H7 (cell line): ENCODE measurements around the gene AHSA1. TPM values are rescaled to one million over a fixed set of nuclear protein-coding genes. Genes with fewer than 3 reads are reported as not detected.
A peak's percentile ranks its signal among the peaks of the same experiment; 100 is the strongest.
"Not testable (repeated sequence)": the region's sequence is repeated elsewhere in the genome, so short reads cannot be mapped to it uniquely, and the experiment has no call there.

Source experiments
- DNase-seq: peaks from one replicate; pipeline ENCODE4 v3.0.0; 2012
- H3K27me3 ChIP-seq: 2 replicates; pipeline ENCODE4 v1.6.0; 2011; ENCODE audit warnings: mild to moderate bottlenecking, low read length; ENCODE audit not compliant: control insufficient read depth, insufficient read depth
- H3K36me3 ChIP-seq: replicated peaks from 2 replicates; pipeline ENCODE4 v1.5.1; 2011; ENCODE audit warnings: low read length; ENCODE audit not compliant: control insufficient read depth, insufficient read depth
- H3K4me3 ChIP-seq: 2 replicates; pipeline ENCODE4 v1.5.1; 2011; ENCODE audit warnings: low read depth, mild to moderate bottlenecking, control low read depth, low read length, moderate library complexity; ENCODE audit not compliant: insufficient read depth
- total RNA-seq: library from RNA; depleted of rRNA; stranded (reverse); fragments of >200 nt; shearing (Covaris generic); gene quantifications from 2 replicates; pipeline ENCODE4 v1.2.3, GENCODE V29; 2014; rRNA removed

The AHSA1 gene
- 140 and 149 TPM in 2 replicates for total RNA-seq

GRCh38 chr14:77457522-77458248 lies at the start of gene AHSA1, which contains the start of gene VIPAS39:
Gene AHSA1 (plus strand): TSS chr14:77458093. CDS start chr14:77458190, 97 bp downstream.
Gene VIPAS39 (minus strand): TSS chr14:77457601. CDS start chr14:77454102, 3,499 bp downstream.
- peak; percentile 93 for DNase-seq
- peak within 1 kb of the TSS; percentile 73 for H3K4me3 ChIP-seq
- peaks cover 23% of the 10 kb centered on the region for H3K36me3 ChIP-seq
- H3K27me3 ChIP-seq: no peaks in the 10 kb centered on the region

GRCh38 chr14:77409131-77409533 lies 48.8 kb upstream of the AHSA1 start:
- no peak overlapping the region for H3K4me3 ChIP-seq
- no peaks in the 10 kb centered on the region; the same call in 1 of the 2 replicates for H3K27me3 ChIP-seq
- DNase-seq: no peak
- H3K36me3 ChIP-seq: no peaks in the 10 kb centered on the region

GRCh38 chr14:77415403-77416030 lies 42.4 kb upstream of the AHSA1 start:
- DNase-seq, H3K36me3 ChIP-seq, H3K4me3 ChIP-seq, H3K27me3 ChIP-seq: not testable (repeated sequence)

- DNase-seq, H3K27me3 ChIP-seq, H3K36me3 ChIP-seq, H3K4me3 ChIP-seq: not testable (repeated sequence)
Measured at GRCh38 chr14:77416098-77416497, 41.8 kb upstream of the AHSA1 start.

- no peak for DNase-seq
- H3K36me3 ChIP-seq: no peaks in the 10 kb centered on the region
- no peaks in the 10 kb centered on the region; the same call in 1 of the 2 replicates for H3K27me3 ChIP-seq
- H3K4me3 ChIP-seq: no peak overlapping the region
Measured at GRCh38 chr14:77416836-77417235, 41.1 kb upstream of the AHSA1 start.

GRCh38 chr14:77421201-77421600 lies 36.7 kb upstream of the AHSA1 start:
- peaks cover 4% of the 10 kb centered on the region for H3K36me3 ChIP-seq
- no peak for DNase-seq
- H3K4me3 ChIP-seq: no peak overlapping the region
- no peaks in the 10 kb centered on the region for H3K27me3 ChIP-seq

- Histone ChIP-seq H3K36me3 (peaks cover 15% of the 10 kb centered on the region), H3K4me3 (no peak within 1 kb of the TSS), H3K27me3 (no peaks in the 10 kb centered on the region)
- no peak for DNase-seq
Measured at GRCh38 chr14:77423423-77423822, 34.5 kb upstream of the AHSA1 start, which contains the start of gene NOXRED1. Gene NOXRED1 (minus strand): TSS chr14:77423523. CDS start chr14:77422889, 634 bp downstream.

- Histone ChIP-seq H3K36me3 (peaks cover 19% of the 10 kb centered on the region), H3K4me3 (no peak overlapping the region), H3K27me3 (no peaks in the 10 kb centered on the region)
- DNase-seq: peak; percentile 48
Measured at GRCh38 chr14:77424862-77425261, 33.0 kb upstream of the AHSA1 start.

GRCh38 chr14:77426396-77426795 lies 31.5 kb upstream of the AHSA1 start:
- Histone ChIP-seq H3K4me3 (no peak overlapping the region), H3K36me3 (peaks cover 19% of the 10 kb centered on the region), H3K27me3 (no peaks in the 10 kb centered on the region)
- no peak for DNase-seq

GRCh38 chr14:77436042-77436441 lies 21.9 kb upstream of the AHSA1 start:
- no peak for DNase-seq
- no peak overlapping the region for H3K4me3 ChIP-seq
- H3K27me3 ChIP-seq: no peaks in the 10 kb centered on the region
- H3K36me3 ChIP-seq: no peaks in the 10 kb centered on the region; the same call in none of the 2 replicates

- no peak for DNase-seq
- Histone ChIP-seq H3K36me3 (peaks cover 9% of the 10 kb centered on the region), H3K27me3 (no peaks in the 10 kb centered on the region), H3K4me3 (no peak overlapping the region)
Measured at GRCh38 chr14:77438596-77438995, 19.3 kb upstream of the AHSA1 start.

GRCh38 chr14:77439861-77440260 lies 18.0 kb upstream of the AHSA1 start:
- H3K27me3 ChIP-seq: no peaks in the 10 kb centered on the region
- peaks cover 12% of the 10 kb centered on the region for H3K36me3 ChIP-seq
- no peak overlapping the region for H3K4me3 ChIP-seq
- no peak for DNase-seq

GRCh38 chr14:77442196-77442595 lies 15.7 kb upstream of the AHSA1 start:
- DNase-seq: no peak
- peaks cover 12% of the 10 kb centered on the region for H3K36me3 ChIP-seq
- H3K4me3 ChIP-seq: no peak overlapping the region
- H3K27me3 ChIP-seq: no peaks in the 10 kb centered on the region

GRCh38 chr14:77455966-77456640 lies 1.8 kb upstream of the AHSA1 start:
- Histone ChIP-seq H3K36me3 (peaks cover 10% of the 10 kb centered on the region), H3K27me3 (no peaks in the 10 kb centered on the region), H3K4me3 (no peak overlapping the region)
- no peak for DNase-seq
